SK-N-SH treated with all-trans-retinoic acid at 6 μM for 48 hours (cell line): Measurements from ENCODE around the gene RRP1.

Experiments
- ATAC-seq: fragments of 200-7000 bp; cut with Tn5 transposase; 3 replicates; pipeline ENCODE4 v1.9.1; 2020; ENCODE audit warnings: mild to moderate bottlenecking, moderate library complexity
- ARNTL ChIP-seq: fragments of 450-650 bp; formaldehyde crosslinking; IDR thresholded peaks from 2 replicates; pipeline ENCODE4 v1.5.0; 2020; ENCODE audit warnings: low read depth, mild to moderate bottlenecking, moderate library complexity, borderline replicate concordance
- BACH2 ChIP-seq: fragments of 250-450 bp; sonication (Bioruptor Pico); IDR thresholded peaks from 2 replicates; pipeline ENCODE4 v1.9.0; 2021; ENCODE audit warnings: mild to moderate bottlenecking, borderline replicate concordance
- CREB5 ChIP-seq: fragments of 250-450 bp; sonication (Bioruptor Pico); IDR thresholded peaks from 2 replicates; pipeline ENCODE4 v1.5.1; 2020; ENCODE audit warnings: low read depth, mild to moderate bottlenecking, moderate library complexity
- CSDC2 ChIP-seq: fragments of 250-450 bp; sonication (Bioruptor Pico); IDR thresholded peaks from 2 replicates; pipeline ENCODE4 v1.5.0; 2020; ENCODE audit warnings: mild to moderate bottlenecking, moderate library complexity
- CSRNP3 ChIP-seq: fragments of 250-450 bp; sonication (Bioruptor Pico); IDR thresholded peaks from 2 replicates; pipeline ENCODE4 v1.5.1; 2021; ENCODE audit warnings: mild to moderate bottlenecking, moderate library complexity
- ESRRG ChIP-seq: fragments of 250-450 bp; sonication (Bioruptor Pico); IDR thresholded peaks from 2 replicates; pipeline ENCODE4 v1.6.1; 2021; ENCODE audit warnings: mild to moderate bottlenecking
- GLIS3 ChIP-seq: fragments of 250-450 bp; sonication (Bioruptor Pico); IDR thresholded peaks from 2 replicates; pipeline ENCODE4 v1.5.0; 2020; ENCODE audit warnings: mild to moderate bottlenecking, moderate library complexity
- ISL1 ChIP-seq: fragments of 250-450 bp; sonication (Bioruptor Pico); IDR thresholded peaks from 2 replicates; pipeline ENCODE4 v2.1.2; 2022; ENCODE audit warnings: mild to moderate bottlenecking, moderate library complexity
- OSR1 ChIP-seq: fragments of 250-450 bp; sonication (Bioruptor Pico); IDR thresholded peaks from 2 replicates; pipeline ENCODE4 v1.8.0; 2022; ENCODE audit warnings: moderate library complexity, mild to moderate bottlenecking, inconsistent platforms
- PATZ1 ChIP-seq: fragments of 250-450 bp; sonication (Bioruptor Pico); IDR thresholded peaks from 2 replicates; pipeline ENCODE4 v1.8.0; 2020; ENCODE audit warnings: mild to moderate bottlenecking, moderate library complexity, borderline replicate concordance
- PPARA ChIP-seq: fragments of 250-450 bp; sonication (Bioruptor Pico); IDR thresholded peaks from 2 replicates; pipeline ENCODE4 v1.5.0; 2020; ENCODE audit warnings: mild to moderate bottlenecking, borderline replicate concordance
- RARB ChIP-seq: fragments of 250-450 bp; sonication (Bioruptor Pico); IDR thresholded peaks from 2 replicates; pipeline ENCODE4 v1.8.0; 2021; ENCODE audit warnings: mild to moderate bottlenecking, moderate library complexity
- SNAI2 ChIP-seq: fragments of 250-450 bp; sonication (Bioruptor Pico); IDR thresholded peaks from 2 replicates; pipeline ENCODE4 v1.5.0; 2020; ENCODE audit warnings: mild to moderate bottlenecking, moderate library complexity
- TCF4 ChIP-seq: fragments of 250-450 bp; sonication (Bioruptor Pico); IDR thresholded peaks from 2 replicates; pipeline ENCODE4 v1.8.0; 2021; ENCODE audit warnings: mild to moderate bottlenecking, moderate library complexity, borderline replicate concordance
- TOX ChIP-seq: fragments of 250-450 bp; sonication (Bioruptor Pico); IDR thresholded peaks from 2 replicates; pipeline ENCODE4 v1.8.0; 2021; ENCODE audit warnings: mild to moderate bottlenecking, moderate library complexity, borderline replicate concordance
- TSHZ2 ChIP-seq: fragments of 250-450 bp; sonication (Bioruptor Pico); IDR thresholded peaks from 2 replicates; pipeline ENCODE4 v1.5.0; 2020; ENCODE audit warnings: mild to moderate bottlenecking, moderate library complexity
- ZC3H10 ChIP-seq: fragments of 250-450 bp; sonication (Bioruptor Pico); IDR thresholded peaks from 2 replicates; pipeline ENCODE4 v1.5.1; 2021; ENCODE audit warnings: mild to moderate bottlenecking, moderate library complexity
- ZFP3 ChIP-seq: fragments of 250-450 bp; sonication (Bioruptor Pico); IDR thresholded peaks from 2 replicates; pipeline ENCODE4 v1.5.0; 2020; ENCODE audit warnings: mild to moderate bottlenecking, moderate library complexity
- ZFP30 ChIP-seq: fragments of 450-650 bp; formaldehyde crosslinking; IDR thresholded peaks from 2 replicates; pipeline ENCODE4 v1.5.0; 2022; ENCODE audit warnings: mild to moderate bottlenecking, moderate library complexity
- ZNF565 ChIP-seq: fragments of 450-650 bp; formaldehyde crosslinking; conservative IDR thresholded peaks from 2 replicates; pipeline ENCODE4 v1.5.0; 2020; ENCODE audit warnings: low read depth, mild to moderate bottlenecking, moderate library complexity
- ZNF70 ChIP-seq: fragments of 450-650 bp; formaldehyde crosslinking; IDR thresholded peaks from 2 replicates; pipeline ENCODE4 v1.5.0; 2020; ENCODE audit warnings: mild to moderate bottlenecking, moderate library complexity
- ZNF8 ChIP-seq: fragments of 450-650 bp; formaldehyde crosslinking; IDR thresholded peaks from 2 replicates; pipeline ENCODE4 v1.5.0; 2020; ENCODE audit warnings: mild to moderate bottlenecking, moderate library complexity

Gene RRP1

GRCh38 chr21:43846430-43846829 is 57.1 kb downstream of the RRP1 start:
- ATAC-seq: no peak
- TF ChIP-seq ZNF565 (CRISPR knock-in tag) (no peak), ZFP30 (CRISPR knock-in tag) (no peak), ZFP3 (CRISPR knock-in tag) (no peak), ARNTL (CRISPR knock-in tag) (no peak), TOX (CRISPR knock-in tag) (no peak), ISL1 (CRISPR knock-in tag) (no peak), ZC3H10 (no peak), OSR1 (CRISPR knock-in tag) (no peak), PPARA (no peak), SNAI2 (CRISPR knock-in tag) (no peak), ZNF70 (CRISPR knock-in tag) (no peak), CSRNP3 (no peak), CSDC2 (CRISPR knock-in tag) (no peak), TSHZ2 (CRISPR knock-in tag) (no peak), TCF4 (CRISPR knock-in tag) (no peak), BACH2 (CRISPR knock-in tag) (no peak), ESRRG (CRISPR knock-in tag) (no peak), CREB5 (CRISPR knock-in tag) (no peak)

GRCh38 chr21:43847301-43847700 is 57.9 kb downstream of the RRP1 start:
- no peak for ATAC-seq
- TF ChIP-seq PPARA (no peak), ZNF8 (CRISPR knock-in tag) (no peak), ZFP30 (CRISPR knock-in tag) (no peak), CREB5 (CRISPR knock-in tag) (no peak), ZNF70 (CRISPR knock-in tag) (no peak), PATZ1 (CRISPR knock-in tag) (no peak), GLIS3 (CRISPR knock-in tag) (no peak), ISL1 (CRISPR knock-in tag) (no peak), SNAI2 (CRISPR knock-in tag) (no peak), BACH2 (CRISPR knock-in tag) (no peak), TOX (CRISPR knock-in tag) (no peak), ZNF565 (CRISPR knock-in tag) (no peak), ARNTL (CRISPR knock-in tag) (no peak), CSRNP3 (no peak), ZFP3 (CRISPR knock-in tag) (no peak), OSR1 (CRISPR knock-in tag) (no peak), ESRRG (CRISPR knock-in tag) (no peak), ZC3H10 (no peak), RARB (CRISPR knock-in tag) (no peak)
